ENCODE results near the gene TAF4B.
A peak's percentile ranks its signal among the peaks of the same experiment; 100 is the strongest.
"Not testable (repeated sequence)": the region's sequence is repeated elsewhere in the genome, so short reads cannot be mapped to it uniquely, and the experiment has no call there.

TAF4B gene

GRCh38 chr18:26226229-26227050 is at the start of gene TAF4B:
TSS of gene TAF4B (plus strand) at chr18:26226445. CDS start at chr18:26226934, 489 bp downstream.
- peak within 1 kb of the TSS; percentile 97 for H3K27ac Mint-ChIP-seq
- H3K9me3 Mint-ChIP-seq, result no peaks in the 10 kb centered on the region
- H3K36me3 Mint-ChIP-seq (ENCODE audit: low read depth), result peaks cover 4% of the 10 kb centered on the region
- peak within 1 kb of the TSS; percentile 95 for H3K4me3 Mint-ChIP-seq
- DNase-seq (ENCODE audit: low spot score), result peak; percentile 96
- peaks cover 5% of the 10 kb centered on the region for H3K27me3 Mint-ChIP-seq (ENCODE audit: low read depth)
- H3K4me1 Mint-ChIP-seq (ENCODE audit: low read depth), result peaks cover 32% of the 10 kb centered on the region

- DNase-seq (ENCODE audit: low spot score), result no peak
- Mint-ChIP-seq H3K4me3 (no peak overlapping the region), H3K27ac (no peak overlapping the region), H3K36me3 (ENCODE audit: low read depth) (no peaks in the 10 kb centered on the region), H3K9me3 (no peaks in the 10 kb centered on the region), H3K27me3 (ENCODE audit: low read depth) (no peaks in the 10 kb centered on the region), H3K4me1 (ENCODE audit: low read depth) (peaks cover 6% of the 10 kb centered on the region)
Observed at GRCh38 chr18:26181343-26181826, 44.9 kb upstream of the TAF4B start.

GRCh38 chr18:26183395-26184112 is 42.7 kb upstream of the TAF4B start:
- H3K4me1 Mint-ChIP-seq (ENCODE audit: low read depth), result peaks cover 6% of the 10 kb centered on the region
- peaks cover 2% of the 10 kb centered on the region for H3K36me3 Mint-ChIP-seq (ENCODE audit: low read depth)
- H3K4me3 Mint-ChIP-seq, result no peak overlapping the region
- H3K27me3 Mint-ChIP-seq (ENCODE audit: low read depth), result no peaks in the 10 kb centered on the region
- no peak overlapping the region for H3K27ac Mint-ChIP-seq
- no peak for DNase-seq (ENCODE audit: low spot score)
- H3K9me3 Mint-ChIP-seq, result peaks cover 7% of the 10 kb centered on the region

GRCh38 chr18:26185267-26185666 is 41.0 kb upstream of the TAF4B start:
- Mint-ChIP-seq H3K4me1 (ENCODE audit: low read depth) (peaks cover 15% of the 10 kb centered on the region), H3K27ac (no peak overlapping the region), H3K36me3 (ENCODE audit: low read depth) (peaks cover 5% of the 10 kb centered on the region), H3K27me3 (ENCODE audit: low read depth) (no peaks in the 10 kb centered on the region), H3K4me3 (no peak overlapping the region), H3K9me3 (peaks cover 10% of the 10 kb centered on the region)
- DNase-seq (ENCODE audit: low spot score), result no peak

- Mint-ChIP-seq H3K27me3 (ENCODE audit: low read depth) (no peaks in the 10 kb centered on the region), H3K4me1 (ENCODE audit: low read depth) (peaks cover 18% of the 10 kb centered on the region), H3K36me3 (ENCODE audit: low read depth) (peaks cover 5% of the 10 kb centered on the region), H3K9me3 (peaks cover 10% of the 10 kb centered on the region), H3K27ac (peak overlapping the region; percentile 85), H3K4me3 (peak overlapping the region; percentile 81)
- DNase-seq (ENCODE audit: low spot score), result peak; percentile 19
Observed at GRCh38 chr18:26190506-26190905, 35.7 kb upstream of the TAF4B start.

- Mint-ChIP-seq H3K9me3 (peaks cover 10% of the 10 kb centered on the region), H3K27ac (no peak overlapping the region), H3K4me3 (no peak overlapping the region), H3K36me3 (ENCODE audit: low read depth) (peaks cover 5% of the 10 kb centered on the region), H3K27me3 (ENCODE audit: low read depth) (no peaks in the 10 kb centered on the region), H3K4me1 (ENCODE audit: low read depth) (peaks cover 18% of the 10 kb centered on the region)
- DNase-seq (ENCODE audit: low spot score), result no peak
Observed at GRCh38 chr18:26192233-26192632, 34.0 kb upstream of the TAF4B start.

- no peaks in the 10 kb centered on the region for H3K27me3 Mint-ChIP-seq (ENCODE audit: low read depth)
- no peak overlapping the region for H3K27ac Mint-ChIP-seq
- no peaks in the 10 kb centered on the region for H3K9me3 Mint-ChIP-seq
- no peak overlapping the region for H3K4me3 Mint-ChIP-seq
- peaks cover 4% of the 10 kb centered on the region for H3K4me1 Mint-ChIP-seq (ENCODE audit: low read depth)
- DNase-seq (ENCODE audit: low spot score), result no peak
- H3K36me3 Mint-ChIP-seq (ENCODE audit: low read depth), result no peaks in the 10 kb centered on the region
Observed at GRCh38 chr18:26196605-26197004, 29.6 kb upstream of the TAF4B start.

- not testable (repeated sequence) for H3K4me3 Mint-ChIP-seq; H3K9me3 Mint-ChIP-seq; H3K36me3 Mint-ChIP-seq (ENCODE audit: low read depth); H3K27ac Mint-ChIP-seq; H3K27me3 Mint-ChIP-seq (ENCODE audit: low read depth); DNase-seq (ENCODE audit: low spot score); H3K4me1 Mint-ChIP-seq (ENCODE audit: low read depth)
Observed at GRCh38 chr18:26202001-26202400, 24.2 kb upstream of the TAF4B start.

- H3K4me1 Mint-ChIP-seq (ENCODE audit: low read depth), result peaks cover 4% of the 10 kb centered on the region
- peaks cover 2% of the 10 kb centered on the region for H3K36me3 Mint-ChIP-seq (ENCODE audit: low read depth)
- no peak overlapping the region for H3K4me3 Mint-ChIP-seq
- peaks cover 7% of the 10 kb centered on the region for H3K27me3 Mint-ChIP-seq (ENCODE audit: low read depth)
- H3K27ac Mint-ChIP-seq, result no peak overlapping the region
- no peak for DNase-seq (ENCODE audit: low spot score)
- H3K9me3 Mint-ChIP-seq, result no peaks in the 10 kb centered on the region
Observed at GRCh38 chr18:26205318-26205717, 20.9 kb upstream of the TAF4B start.

GRCh38 chr18:26206488-26206887 is 19.8 kb upstream of the TAF4B start:
- Mint-ChIP-seq H3K4me3 (no peak overlapping the region), H3K27ac (no peak overlapping the region), H3K36me3 (ENCODE audit: low read depth) (peaks cover 2% of the 10 kb centered on the region), H3K4me1 (ENCODE audit: low read depth) (peaks cover 4% of the 10 kb centered on the region), H3K9me3 (peaks cover 4% of the 10 kb centered on the region), H3K27me3 (ENCODE audit: low read depth) (peaks cover 7% of the 10 kb centered on the region)
- no peak for DNase-seq (ENCODE audit: low spot score)

- Mint-ChIP-seq H3K9me3 (peaks cover 5% of the 10 kb centered on the region), H3K27ac (no peak overlapping the region), H3K36me3 (ENCODE audit: low read depth) (peaks cover 2% of the 10 kb centered on the region), H3K4me1 (ENCODE audit: low read depth) (peaks cover 4% of the 10 kb centered on the region), H3K4me3 (no peak overlapping the region), H3K27me3 (ENCODE audit: low read depth) (peaks cover 7% of the 10 kb centered on the region)
- DNase-seq (ENCODE audit: low spot score), result no peak
Observed at GRCh38 chr18:26207937-26208336, 18.3 kb upstream of the TAF4B start.

GRCh38 chr18:26208977-26209376 is 17.3 kb upstream of the TAF4B start:
- H3K36me3 Mint-ChIP-seq (ENCODE audit: low read depth), result peaks cover 2% of the 10 kb centered on the region
- peaks cover 7% of the 10 kb centered on the region for H3K27me3 Mint-ChIP-seq (ENCODE audit: low read depth)
- no peak for DNase-seq (ENCODE audit: low spot score)
- H3K27ac Mint-ChIP-seq, result no peak overlapping the region
- peaks cover 4% of the 10 kb centered on the region for H3K4me1 Mint-ChIP-seq (ENCODE audit: low read depth)
- H3K4me3 Mint-ChIP-seq, result no peak overlapping the region
- H3K9me3 Mint-ChIP-seq, result peaks cover 5% of the 10 kb centered on the region

GRCh38 chr18:26210147-26210546 is 16.1 kb upstream of the TAF4B start:
- H3K36me3 Mint-ChIP-seq (ENCODE audit: low read depth), result peaks cover 2% of the 10 kb centered on the region
- no peak overlapping the region for H3K4me3 Mint-ChIP-seq
- peaks cover 5% of the 10 kb centered on the region for H3K9me3 Mint-ChIP-seq
- no peak overlapping the region for H3K27ac Mint-ChIP-seq
- H3K27me3 Mint-ChIP-seq (ENCODE audit: low read depth), result peaks cover 6% of the 10 kb centered on the region
- no peak for DNase-seq (ENCODE audit: low spot score)
- peaks cover 10% of the 10 kb centered on the region for H3K4me1 Mint-ChIP-seq (ENCODE audit: low read depth)

- peak overlapping the region; percentile 98 for H3K27ac Mint-ChIP-seq
- peak; percentile 56 for DNase-seq (ENCODE audit: low spot score)
- no peaks in the 10 kb centered on the region for H3K36me3 Mint-ChIP-seq (ENCODE audit: low read depth)
- H3K4me3 Mint-ChIP-seq, result peak overlapping the region; percentile 89
- H3K27me3 Mint-ChIP-seq (ENCODE audit: low read depth), result no peaks in the 10 kb centered on the region
- H3K9me3 Mint-ChIP-seq, result peaks cover 5% of the 10 kb centered on the region
- H3K4me1 Mint-ChIP-seq (ENCODE audit: low read depth), result peaks cover 17% of the 10 kb centered on the region
Observed at GRCh38 chr18:26215247-26215970, 10.8 kb upstream of the TAF4B start.
